IgD-negative memory B cell (primary cell): ENCODE measurements around the gene MCM7. TPM values are rescaled to one million over a fixed set of nuclear protein-coding genes. Genes with fewer than 3 reads are reported as not detected.

Experiments
- H3K27ac Mint-ChIP-seq, 3 donors: one replicate each; pipeline ENCODE4 v1.8.0; 2020 to 2022; ENCODE audit warnings: mild to moderate bottlenecking in 3 of 3, mixed read lengths in 3 of 3, moderate library complexity in 1 of 3
- H3K27me3 Mint-ChIP-seq: one replicate; pipeline ENCODE4 v1.8.0; 2021; ENCODE audit warnings: mixed read lengths
- H3K36me3 Mint-ChIP-seq: one replicate; pipeline ENCODE4 v1.8.0; 2020; ENCODE audit warnings: mild to moderate bottlenecking, mixed read lengths
- H3K4me1 Mint-ChIP-seq, 3 donors: one replicate each; pipeline ENCODE4 v1.8.0; 2020 to 2022; ENCODE audit warnings: mixed read lengths in 3 of 3, mild to moderate bottlenecking in 1 of 3
- H3K4me3 Mint-ChIP-seq, 4 donors: one replicate each; pipeline ENCODE4 v1.8.0; 2020 to 2022; ENCODE audit warnings: mild to moderate bottlenecking in 4 of 4, mixed read lengths in 4 of 4, moderate library complexity in 3 of 4
- H3K9me3 Mint-ChIP-seq, 3 donors: one replicate each; pipeline ENCODE4 v1.8.0; 2020 to 2021; ENCODE audit warnings: mixed read lengths in 3 of 3, mild to moderate bottlenecking in 1 of 3
- polyA plus RNA-seq: library from polyadenylated mRNA; unstranded; fragments of 300-500 nt; fragmentation: Illumina TruSeq; gene quantifications from one replicate; pipeline ENCODE4 v1.2.3, GENCODE V29; 2021

Gene MCM7
- polyA plus RNA-seq, 1 donor from 2014 or later = 33.4 TPM

DNA sequence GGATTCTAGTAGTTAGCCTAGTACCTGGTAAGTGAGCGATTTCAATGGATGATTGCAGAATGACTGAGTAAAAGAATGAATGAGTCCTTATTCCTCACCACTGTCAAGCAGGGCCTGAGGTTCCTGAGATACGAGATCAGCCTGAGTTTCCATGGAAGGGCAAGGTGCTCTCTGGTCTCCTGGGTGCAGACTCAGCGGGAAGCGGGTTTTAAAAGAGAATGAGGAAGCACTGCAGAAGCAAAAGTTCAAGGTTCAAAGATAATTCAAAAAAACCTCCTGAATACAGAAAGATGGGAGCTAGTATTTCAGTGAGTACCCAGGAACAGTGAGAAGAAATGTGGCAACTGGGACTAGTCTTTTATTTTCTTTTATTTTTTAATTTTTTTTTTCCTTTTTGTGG is 24.0 kb downstream of the MCM7 start:
- H3K27me3 Mint-ChIP-seq = no peaks in the 10 kb centered on the region
- H3K9me3 Mint-ChIP-seq = peaks cover 3 to 7% (median 4%) of the 10 kb centered on the region in 3 donors
- H3K4me1 Mint-ChIP-seq = peaks cover 16 to 19% (median 17%) of the 10 kb centered on the region in 3 donors
- H3K36me3 Mint-ChIP-seq = peaks cover 17% of the 10 kb centered on the region
- H3K4me3 Mint-ChIP-seq = peak overlapping the region in 1 of 4 donors; percentile 69
- H3K27ac Mint-ChIP-seq = peak overlapping the region in 2 of 3 donors; percentile 39 to 69

DNA sequence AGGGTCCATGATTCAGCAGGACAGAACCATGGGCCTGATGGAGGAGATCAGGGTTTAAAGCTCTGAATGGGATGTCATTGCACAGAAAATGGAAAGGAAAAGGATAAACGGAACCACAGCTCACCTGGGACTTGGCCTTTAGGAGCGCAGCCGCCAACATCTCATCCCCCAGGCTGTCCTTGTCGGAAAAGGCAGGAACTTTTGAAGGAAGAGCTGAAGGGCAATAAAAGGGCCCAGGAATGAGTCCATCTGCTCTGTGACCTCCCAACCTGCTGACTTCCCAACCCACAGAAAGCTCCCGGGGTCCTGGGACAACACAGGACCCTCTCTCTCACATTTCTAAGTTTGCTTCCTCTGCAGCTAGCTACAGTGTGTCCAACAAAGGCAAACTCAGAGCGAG is 25.8 kb downstream of the MCM7 start:
- H3K27me3 Mint-ChIP-seq = no peaks in the 10 kb centered on the region
- H3K4me1 Mint-ChIP-seq = peaks cover 6 to 11% (median 10%) of the 10 kb centered on the region in 3 donors
- H3K36me3 Mint-ChIP-seq = peaks cover 33% of the 10 kb centered on the region
- H3K9me3 Mint-ChIP-seq = peaks cover 5 to 23% (median 17%) of the 10 kb centered on the region in 3 donors
- H3K4me3 Mint-ChIP-seq = peak overlapping the region in 1 of 4 donors; percentile 55
- H3K27ac Mint-ChIP-seq = no peak overlapping the region

DNA sequence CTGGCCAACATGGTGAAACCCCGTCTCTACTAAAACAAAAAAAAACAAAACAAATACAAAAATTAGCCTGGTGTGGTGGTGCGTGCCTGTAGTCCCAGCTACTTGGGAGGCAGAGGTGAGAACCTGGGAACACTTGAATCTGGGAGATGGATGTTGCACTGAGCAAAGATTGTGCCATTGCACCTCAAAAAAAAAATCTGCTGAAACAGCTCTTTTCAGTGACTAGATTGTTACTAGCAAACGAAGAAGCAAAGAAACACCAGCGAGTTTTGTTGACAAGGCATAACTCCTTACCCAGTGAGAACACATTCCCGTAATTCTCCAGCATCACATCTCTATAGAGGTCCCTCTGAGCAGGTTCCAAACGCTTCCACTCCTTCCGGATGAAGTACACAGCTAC is 26.4 kb downstream of the MCM7 start:
- peaks cover 39% of the 10 kb centered on the region for H3K36me3 Mint-ChIP-seq
- H3K4me3 Mint-ChIP-seq = no peak overlapping the region
- peaks cover 7 to 23% (median 17%) of the 10 kb centered on the region in 3 donors for H3K9me3 Mint-ChIP-seq
- H3K27ac Mint-ChIP-seq = no peak overlapping the region
- no peaks in the 10 kb centered on the region for H3K27me3 Mint-ChIP-seq
- peaks cover 6% of the 10 kb centered on the region in 3 donors for H3K4me1 Mint-ChIP-seq

DNA sequence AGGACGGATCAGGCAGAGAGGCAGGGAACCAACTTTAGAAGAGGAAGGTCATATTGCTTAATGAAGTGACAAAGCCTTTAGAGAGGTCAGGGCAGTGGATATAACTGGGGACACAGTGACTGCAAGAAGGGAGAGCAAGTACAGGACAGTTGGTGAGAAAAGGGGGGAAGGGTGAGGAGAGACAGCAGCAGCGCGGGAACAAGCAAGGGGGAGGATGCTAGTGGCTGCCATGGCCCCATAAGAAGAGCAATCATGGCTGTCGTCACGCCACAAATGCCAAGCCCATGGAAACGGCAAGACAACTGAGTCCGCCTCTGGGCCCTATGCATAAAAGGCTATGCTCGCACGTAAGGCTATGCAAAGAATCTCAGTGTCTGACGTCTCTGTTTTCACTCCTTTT is 28.7 kb downstream of the MCM7 start:
- peak overlapping the region in 1 of 4 donors; percentile 6 for H3K4me3 Mint-ChIP-seq
- no peak overlapping the region for H3K27ac Mint-ChIP-seq
- peaks cover 46% of the 10 kb centered on the region for H3K36me3 Mint-ChIP-seq
- H3K4me1 Mint-ChIP-seq = peaks cover 0 to 3% (median 2%) of the 10 kb centered on the region in 3 donors
- peaks cover 7 to 23% (median 17%) of the 10 kb centered on the region in 3 donors for H3K9me3 Mint-ChIP-seq
- no peaks in the 10 kb centered on the region for H3K27me3 Mint-ChIP-seq

DNA sequence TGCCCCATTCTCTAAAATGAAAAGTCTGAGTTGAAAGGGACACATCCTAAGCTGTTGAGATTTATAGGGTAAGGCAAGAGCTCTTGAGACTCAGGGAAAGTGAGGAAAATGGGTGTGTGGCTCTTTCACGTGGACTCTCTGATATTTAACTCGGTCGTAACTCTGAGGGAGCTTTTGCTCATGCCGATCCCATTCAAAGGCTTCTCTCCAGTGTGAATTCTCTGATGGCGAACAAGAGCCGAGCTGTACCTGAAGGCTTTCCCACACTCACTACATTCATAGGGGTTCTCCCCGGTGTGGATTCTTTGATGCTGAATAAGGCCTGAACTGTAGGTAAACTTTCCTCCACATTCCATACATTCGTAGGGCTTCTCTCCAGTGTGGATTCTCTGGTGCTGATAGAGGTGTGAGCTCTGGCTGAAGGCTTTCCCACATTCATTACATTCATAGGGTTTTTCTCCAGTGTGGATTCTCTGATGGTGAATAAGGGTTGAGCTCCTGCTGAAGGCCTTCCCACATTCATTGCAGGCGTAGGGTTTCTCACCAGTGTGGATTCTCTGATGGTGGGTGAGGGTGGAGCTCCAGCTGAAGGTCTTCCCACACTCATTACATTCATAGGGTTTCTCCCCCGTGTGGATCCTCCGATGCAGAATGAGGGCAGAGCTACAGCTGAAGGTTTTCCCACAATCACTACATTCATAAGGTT is 30.0 kb downstream of the MCM7 start:
- H3K27me3 Mint-ChIP-seq = no peaks in the 10 kb centered on the region
- H3K4me1 Mint-ChIP-seq = peaks cover 0 to 3% (median 0%) of the 10 kb centered on the region in 3 donors
- peaks cover 7 to 23% (median 17%) of the 10 kb centered on the region in 3 donors for H3K9me3 Mint-ChIP-seq
- no peak overlapping the region for H3K4me3 Mint-ChIP-seq
- peaks cover 46% of the 10 kb centered on the region for H3K36me3 Mint-ChIP-seq
- peak overlapping the region in 2 of 3 donors; percentile 39 to 42 for H3K27ac Mint-ChIP-seq

DNA sequence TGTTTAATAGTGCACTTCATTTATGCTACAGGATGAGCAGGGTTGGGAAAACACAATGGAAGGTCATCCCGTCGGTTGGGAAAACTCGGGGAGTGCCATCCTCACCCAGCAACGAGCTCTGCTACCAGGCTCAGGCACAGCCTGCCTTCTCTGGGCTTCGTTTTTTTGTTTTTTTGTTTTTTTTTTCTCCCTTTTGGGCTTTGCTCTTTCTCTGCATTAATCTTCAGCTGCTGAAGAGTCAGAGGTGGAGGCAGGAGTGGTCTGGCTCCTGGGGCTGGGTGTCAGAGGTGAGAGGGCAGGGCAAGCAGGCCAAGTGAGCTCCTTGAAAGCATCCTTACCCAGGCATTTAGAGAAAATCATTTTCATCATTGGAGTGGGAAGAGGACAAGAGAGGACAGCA is 31.2 kb downstream of the MCM7 start:
- H3K9me3 Mint-ChIP-seq = peaks cover 7 to 23% (median 17%) of the 10 kb centered on the region in 3 donors
- H3K4me3 Mint-ChIP-seq = no peak overlapping the region
- H3K27ac Mint-ChIP-seq = peak overlapping the region in 1 of 3 donors; percentile 62
- H3K27me3 Mint-ChIP-seq = no peaks in the 10 kb centered on the region
- H3K4me1 Mint-ChIP-seq = no peaks in the 10 kb centered on the region
- peaks cover 46% of the 10 kb centered on the region for H3K36me3 Mint-ChIP-seq

DNA sequence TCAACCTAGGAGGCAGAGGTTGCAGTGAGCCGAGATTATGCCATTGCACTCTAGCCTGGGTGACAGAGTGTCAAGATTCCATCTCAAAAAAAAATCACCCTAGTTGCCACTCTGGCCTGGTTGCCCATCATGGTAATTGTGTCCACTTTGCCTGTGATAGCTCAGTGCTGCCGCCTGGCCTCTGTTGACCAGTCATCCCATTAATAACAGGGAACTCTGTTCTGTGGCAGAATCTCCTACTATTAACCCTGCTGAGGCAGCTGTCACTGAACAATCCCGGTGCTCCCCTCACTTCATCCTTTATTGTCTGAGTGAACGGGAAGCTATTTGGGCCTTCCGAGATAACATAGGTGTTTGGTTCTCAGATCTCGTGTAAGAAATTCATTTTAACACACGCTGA is 34.2 kb downstream of the MCM7 start:
- peaks cover 26% of the 10 kb centered on the region for H3K36me3 Mint-ChIP-seq
- peaks cover 0 to 1% (median 0%) of the 10 kb centered on the region in 3 donors for H3K4me1 Mint-ChIP-seq
- H3K27me3 Mint-ChIP-seq = no peaks in the 10 kb centered on the region
- peaks cover 2 to 13% (median 11%) of the 10 kb centered on the region in 3 donors for H3K9me3 Mint-ChIP-seq
- peak overlapping the region in 1 of 3 donors; percentile 11 for H3K27ac Mint-ChIP-seq
- H3K4me3 Mint-ChIP-seq = peak overlapping the region in 1 of 4 donors; percentile 45

DNA sequence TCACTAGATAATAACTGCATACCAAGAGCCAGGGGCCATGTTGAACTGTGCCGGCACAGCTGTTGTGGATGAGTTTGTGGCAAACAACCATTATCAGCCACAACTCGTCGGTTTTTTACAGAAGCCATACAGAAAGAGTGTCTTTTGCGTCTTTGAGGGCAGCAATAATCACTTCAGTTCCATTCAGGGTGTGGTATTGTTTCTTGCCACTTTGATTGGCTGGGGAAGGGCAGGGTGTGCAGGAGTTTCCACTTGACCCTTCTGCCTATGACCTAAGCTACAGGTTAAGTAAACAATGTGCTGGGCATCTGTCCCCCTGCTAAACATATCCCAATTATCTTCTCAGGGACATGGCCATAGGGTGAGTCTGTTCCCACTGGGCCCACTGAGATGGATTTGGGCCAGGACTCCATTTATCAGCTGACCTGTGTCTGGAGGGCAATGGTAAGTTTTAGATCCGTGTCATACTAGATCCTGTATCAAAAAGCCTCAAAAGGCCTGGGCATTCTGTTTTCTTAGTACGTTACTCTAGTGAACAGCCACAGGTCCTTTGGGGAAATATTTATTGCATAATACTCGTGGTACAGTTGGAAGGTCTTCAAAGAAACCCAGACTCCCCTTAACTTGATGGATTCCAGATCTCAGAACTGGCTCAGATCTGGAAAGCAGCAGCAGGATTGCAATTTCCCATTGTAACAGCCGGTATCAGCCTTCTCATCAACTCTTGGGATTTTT is 35.6 kb downstream of the MCM7 start:
- H3K9me3 Mint-ChIP-seq = peaks cover 0 to 2% (median 2%) of the 10 kb centered on the region in 3 donors
- H3K4me3 Mint-ChIP-seq = no peak overlapping the region
- H3K4me1 Mint-ChIP-seq = peaks cover 0 to 2% (median 0%) of the 10 kb centered on the region in 3 donors
- H3K27me3 Mint-ChIP-seq = no peaks in the 10 kb centered on the region
- peaks cover 15% of the 10 kb centered on the region for H3K36me3 Mint-ChIP-seq
- no peak overlapping the region for H3K27ac Mint-ChIP-seq

DNA sequence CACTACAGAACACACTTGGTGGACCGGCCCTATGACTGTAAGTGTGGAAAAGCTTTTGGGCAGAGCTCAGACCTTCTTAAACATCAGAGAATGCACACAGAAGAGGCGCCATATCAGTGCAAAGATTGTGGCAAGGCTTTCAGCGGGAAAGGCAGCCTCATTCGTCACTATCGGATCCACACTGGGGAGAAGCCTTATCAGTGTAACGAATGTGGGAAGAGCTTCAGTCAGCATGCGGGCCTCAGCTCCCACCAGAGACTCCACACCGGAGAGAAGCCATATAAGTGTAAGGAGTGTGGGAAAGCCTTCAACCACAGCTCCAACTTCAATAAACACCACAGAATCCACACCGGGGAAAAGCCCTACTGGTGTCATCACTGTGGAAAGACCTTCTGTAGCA is 37.0 kb downstream of the MCM7 start:
- Mint-ChIP-seq H3K9me3 (no peaks in the 10 kb centered on the region), H3K27me3 (no peaks in the 10 kb centered on the region), H3K27ac (peak overlapping the region in 2 of 3 donors; percentile 19 to 77), H3K4me1 (peaks cover 0 to 4% (median 3%) of the 10 kb centered on the region in 3 donors), H3K4me3 (no peak overlapping the region), H3K36me3 (peaks cover 3% of the 10 kb centered on the region)

DNA sequence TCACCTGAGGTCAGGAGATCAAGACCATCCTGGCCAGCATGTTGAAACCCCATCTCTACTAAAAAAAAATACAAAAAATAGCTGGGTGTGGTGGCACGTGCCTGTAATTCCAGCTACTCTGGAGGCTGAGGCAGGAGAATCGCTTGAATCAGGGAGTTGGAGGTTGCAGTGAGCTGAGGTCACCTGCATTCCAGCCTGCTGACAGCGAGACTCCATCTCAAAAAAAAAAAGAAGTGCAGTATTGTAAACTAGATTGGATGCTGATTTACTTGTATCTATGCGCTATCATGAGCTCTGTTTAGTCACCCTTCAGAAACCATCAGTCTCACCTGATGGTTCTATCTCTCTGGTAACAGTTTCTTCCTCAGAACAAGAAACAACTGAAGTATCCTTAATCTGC is 37.8 kb downstream of the MCM7 start:
- no peaks in the 10 kb centered on the region for H3K27me3 Mint-ChIP-seq
- no peak overlapping the region for H3K27ac Mint-ChIP-seq
- H3K36me3 Mint-ChIP-seq = peaks cover 3% of the 10 kb centered on the region
- no peak overlapping the region for H3K4me3 Mint-ChIP-seq
- H3K4me1 Mint-ChIP-seq = peaks cover 0 to 8% (median 5%) of the 10 kb centered on the region in 3 donors
- no peaks in the 10 kb centered on the region for H3K9me3 Mint-ChIP-seq

DNA sequence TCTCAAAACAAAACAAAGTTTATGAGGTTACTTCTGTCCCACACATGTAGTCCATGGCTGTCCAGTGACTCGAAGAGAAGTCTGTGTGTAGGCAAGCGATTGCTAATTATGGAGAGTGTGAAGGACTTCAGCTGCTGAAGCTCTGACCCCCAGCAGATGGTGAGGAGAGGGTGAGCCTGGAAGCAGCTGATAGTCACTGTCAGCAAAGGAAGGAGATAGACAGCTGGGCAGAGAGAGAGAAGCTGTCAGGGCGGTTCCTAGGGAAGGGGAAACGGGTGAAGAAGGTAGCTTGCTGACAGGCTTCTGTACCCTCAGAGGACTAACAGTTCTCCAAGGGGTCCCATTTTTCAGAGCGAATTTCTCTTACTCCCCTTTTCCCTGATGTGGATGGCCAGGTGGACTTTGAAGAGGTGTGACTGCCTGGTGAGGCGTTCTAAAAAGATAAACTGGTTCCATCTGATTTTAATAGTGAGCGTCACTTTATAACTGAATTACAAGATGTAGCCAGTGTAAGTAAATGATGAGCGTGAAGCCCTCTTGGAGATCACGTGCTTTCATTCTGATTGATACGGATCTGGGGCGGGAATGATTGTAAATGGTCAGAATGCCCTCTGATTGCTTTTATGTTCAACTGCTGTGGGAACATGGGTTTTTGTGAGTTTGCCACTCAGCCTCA is 39.5 kb downstream of the MCM7 start:
- no peaks in the 10 kb centered on the region for H3K27me3 Mint-ChIP-seq
- no peak overlapping the region for H3K27ac Mint-ChIP-seq
- peaks cover 0 to 10% (median 5%) of the 10 kb centered on the region in 3 donors for H3K4me1 Mint-ChIP-seq
- no peak overlapping the region for H3K4me3 Mint-ChIP-seq
- no peaks in the 10 kb centered on the region for H3K9me3 Mint-ChIP-seq
- H3K36me3 Mint-ChIP-seq = no peaks in the 10 kb centered on the region

DNA sequence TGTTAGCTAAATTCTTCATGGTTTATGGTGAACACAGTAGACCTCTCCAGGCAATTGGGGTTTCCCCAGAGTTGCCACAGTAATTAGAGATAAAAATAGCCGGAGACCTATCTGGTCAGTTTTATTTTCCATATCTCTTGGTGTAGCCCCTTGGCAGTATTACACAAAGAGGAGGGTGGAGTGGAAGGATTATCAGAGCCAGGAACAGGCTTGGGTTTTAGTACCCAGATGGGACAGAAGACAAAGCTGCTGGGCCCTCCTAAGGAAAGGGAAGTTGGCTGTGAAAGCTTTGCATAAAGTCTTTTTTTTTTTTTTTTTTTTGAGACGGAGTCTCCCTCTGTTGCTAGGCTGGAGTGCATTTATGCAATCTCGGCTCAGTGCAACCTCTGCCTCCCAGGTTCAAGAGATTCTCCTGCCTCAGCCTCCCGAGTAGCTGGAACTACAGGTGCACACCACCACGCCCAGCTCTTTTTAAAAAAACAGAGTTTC is 41.9 kb downstream of the MCM7 start:
- Mint-ChIP-seq H3K27ac (peak overlapping the region in 2 of 3 donors; percentile 19 to 75), H3K27me3 (no peaks in the 10 kb centered on the region)

DNA sequence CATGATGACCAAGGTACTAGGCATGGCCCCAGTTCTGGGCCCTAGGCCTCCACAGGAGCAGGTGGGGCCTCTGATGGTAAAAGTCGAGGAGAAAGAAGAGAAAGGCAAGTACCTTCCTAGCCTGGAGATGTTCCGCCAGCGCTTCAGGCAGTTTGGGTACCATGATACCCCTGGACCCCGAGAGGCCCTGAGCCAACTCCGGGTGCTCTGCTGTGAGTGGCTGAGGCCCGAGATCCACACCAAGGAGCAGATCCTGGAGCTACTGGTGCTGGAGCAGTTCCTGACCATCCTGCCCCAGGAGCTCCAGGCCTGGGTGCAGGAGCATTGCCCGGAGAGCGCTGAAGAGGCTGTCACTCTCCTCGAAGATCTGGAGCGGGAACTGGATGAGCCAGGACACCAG is 44.2 kb downstream of the MCM7 start:
- no peaks in the 10 kb centered on the region for H3K27me3 Mint-ChIP-seq
- H3K36me3 Mint-ChIP-seq = no peaks in the 10 kb centered on the region
- H3K4me1 Mint-ChIP-seq = peaks cover 0 to 12% (median 4%) of the 10 kb centered on the region in 3 donors
- no peaks in the 10 kb centered on the region for H3K9me3 Mint-ChIP-seq
- H3K4me3 Mint-ChIP-seq = no peak overlapping the region
- no peak overlapping the region for H3K27ac Mint-ChIP-seq

More for the DNA sequence above, 41.9 kb downstream of the MCM7 start:
- Mint-ChIP-seq H3K4me3 (peak overlapping the region in 1 of 4 donors; percentile 25), H3K4me1 (peaks cover 0 to 10% (median 5%) of the 10 kb centered on the region in 3 donors), H3K9me3 (no peaks in the 10 kb centered on the region), H3K36me3 (no peaks in the 10 kb centered on the region)

DNA sequence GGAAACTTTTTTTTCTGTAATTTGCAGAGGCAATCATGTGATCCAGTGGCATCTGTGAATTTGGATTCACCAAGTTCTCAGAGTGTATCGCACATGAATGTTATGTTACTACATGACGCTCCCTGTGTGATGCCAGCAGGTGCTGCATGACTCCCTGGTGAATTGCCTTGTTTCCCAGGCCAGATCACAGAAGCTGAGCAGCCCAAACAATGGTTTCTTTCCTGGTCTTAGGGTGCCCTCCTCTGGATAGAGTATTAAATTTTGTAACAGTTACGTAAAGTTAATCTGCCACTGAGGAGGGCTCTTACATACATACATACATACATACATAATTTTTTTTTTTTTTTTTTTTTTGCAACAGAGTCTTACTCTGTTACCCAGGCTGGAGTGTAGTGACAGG is 48.0 kb downstream of the MCM7 start:
- Mint-ChIP-seq H3K9me3 (no peaks in the 10 kb centered on the region), H3K4me3 (peak overlapping the region in 1 of 4 donors; percentile 73), H3K27me3 (peaks cover 1% of the 10 kb centered on the region), H3K4me1 (peaks cover 12 to 17% (median 13%) of the 10 kb centered on the region in 3 donors), H3K27ac (no peak overlapping the region), H3K36me3 (peaks cover 2% of the 10 kb centered on the region)

DNA sequence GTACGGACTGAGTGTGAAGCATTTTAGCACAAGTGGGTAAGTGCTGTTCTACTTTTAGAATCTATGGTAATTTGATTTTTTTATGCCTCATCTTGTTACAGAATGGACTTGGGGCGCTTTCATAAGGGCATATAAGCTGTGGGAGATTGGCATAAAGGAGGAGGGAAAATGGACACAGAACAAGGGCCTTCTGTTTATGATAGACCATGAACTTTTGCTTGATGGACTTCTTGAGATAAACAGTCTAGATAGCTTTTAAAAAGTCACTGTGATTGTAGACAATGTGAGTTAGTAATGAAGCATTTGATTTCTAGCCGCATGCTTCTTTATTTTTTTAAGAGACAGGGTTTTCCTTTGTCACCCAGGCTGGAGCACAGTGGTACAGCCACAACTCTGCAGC is 49.6 kb downstream of the MCM7 start:
- Mint-ChIP-seq H3K27ac (peak overlapping the region; percentile 75 to 89 (median 77)), H3K36me3 (peaks cover 2% of the 10 kb centered on the region), H3K27me3 (peaks cover 1% of the 10 kb centered on the region), H3K4me1 (peaks cover 12 to 15% (median 13%) of the 10 kb centered on the region in 3 donors), H3K9me3 (no peaks in the 10 kb centered on the region), H3K4me3 (peak overlapping the region; percentile 17 to 81 (median 62))
